Measurements from ENCODE around the gene CNOT4. TPM values are rescaled to one million over a fixed set of nuclear protein-coding genes. Genes with fewer than 3 reads are reported as not detected.

Gene CNOT4
- total and polyA plus RNA-seq, 3 donors from 2014 or later: 38.2 to 56.7 (median 53.2) TPM

DNA sequence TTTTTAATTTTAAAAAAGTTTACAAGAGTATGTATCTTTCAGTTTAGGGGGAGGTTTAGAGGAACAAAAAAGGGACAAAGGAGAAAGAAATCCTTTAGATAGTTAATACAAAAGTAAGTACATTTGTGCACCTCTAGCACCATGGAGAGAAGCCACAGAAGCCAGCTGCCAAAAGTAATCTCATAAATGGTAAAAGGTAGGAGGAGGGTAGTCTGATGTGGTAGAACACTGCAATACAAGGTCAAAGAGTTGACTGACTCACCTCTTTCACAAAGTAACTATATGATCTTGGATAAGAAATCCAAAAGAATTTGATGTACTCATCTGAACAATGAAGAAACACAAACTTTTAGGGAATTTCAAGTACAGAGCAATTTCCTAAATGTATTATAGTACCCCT, 68.1 kb downstream of the CNOT4 start:
- Histone ChIP-seq H3K4me3 (no peak overlapping the region), H3K36me3 (ENCODE audit: low read depth, missing control alignments) (no peaks in the 10 kb centered on the region), H3K9me3 (no peaks in the 10 kb centered on the region), H3K27ac (no peak overlapping the region), H3K4me1 (no peaks in the 10 kb centered on the region), H3K27me3 (no peaks in the 10 kb centered on the region)
- no peak for TF ChIP-seq POLR2A (IDR thresholded peaks at IDR 0.05)
- TF ChIP-seq, protein P1, sequence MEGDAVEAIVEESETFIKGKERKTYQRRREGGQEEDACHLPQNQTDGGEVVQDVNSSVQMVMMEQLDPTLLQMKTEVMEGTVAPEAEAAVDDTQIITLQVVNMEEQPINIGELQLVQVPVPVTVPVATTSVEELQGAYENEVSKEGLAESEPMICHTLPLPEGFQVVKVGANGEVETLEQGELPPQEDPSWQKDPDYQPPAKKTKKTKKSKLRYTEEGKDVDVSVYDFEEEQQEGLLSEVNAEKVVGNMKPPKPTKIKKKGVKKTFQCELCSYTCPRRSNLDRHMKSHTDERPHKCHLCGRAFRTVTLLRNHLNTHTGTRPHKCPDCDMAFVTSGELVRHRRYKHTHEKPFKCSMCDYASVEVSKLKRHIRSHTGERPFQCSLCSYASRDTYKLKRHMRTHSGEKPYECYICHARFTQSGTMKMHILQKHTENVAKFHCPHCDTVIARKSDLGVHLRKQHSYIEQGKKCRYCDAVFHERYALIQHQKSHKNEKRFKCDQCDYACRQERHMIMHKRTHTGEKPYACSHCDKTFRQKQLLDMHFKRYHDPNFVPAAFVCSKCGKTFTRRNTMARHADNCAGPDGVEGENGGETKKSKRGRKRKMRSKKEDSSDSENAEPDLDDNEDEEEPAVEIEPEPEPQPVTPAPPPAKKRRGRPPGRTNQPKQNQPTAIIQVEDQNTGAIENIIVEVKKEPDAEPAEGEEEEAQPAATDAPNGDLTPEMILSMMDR (IDR thresholded peaks at IDR 0.05): no peak
- DNase-seq: no peak
- intact Hi-C loops (cut with DNase I; ENCODE audit: low total_unique reads): no loop called here

DNA sequence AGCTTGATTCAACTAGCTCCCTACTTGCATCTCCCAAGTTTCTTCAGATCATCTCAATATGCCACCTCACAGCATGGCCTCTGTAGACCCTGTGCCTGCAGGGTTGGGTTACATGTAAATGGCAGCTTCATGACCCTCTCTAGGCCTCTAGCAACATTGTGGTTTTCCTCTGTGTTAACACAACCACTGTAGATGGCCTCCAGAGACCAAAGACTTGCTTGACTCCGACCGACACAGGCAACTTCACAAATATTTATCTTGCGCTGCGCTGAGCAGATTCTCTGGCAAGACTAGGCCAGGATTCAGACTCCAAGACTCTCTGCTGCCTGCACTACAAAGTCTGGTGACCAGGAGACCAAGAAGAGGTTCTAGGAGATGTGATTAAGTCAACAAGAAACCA, 75.9 kb downstream of the CNOT4 start:
- intact Hi-C loops (cut with DNase I; ENCODE audit: low total_unique reads): no loop called here
- TF ChIP-seq POLR2A (IDR thresholded peaks at IDR 0.05): no peak
- TF ChIP-seq, protein P1 (IDR thresholded peaks at IDR 0.05): no peak
- no peaks in the 10 kb centered on the region for H3K36me3 ChIP-seq (ENCODE audit: low read depth, missing control alignments)
- no peaks in the 10 kb centered on the region for H3K4me1 ChIP-seq
- H3K4me3 ChIP-seq: no peak overlapping the region
- no peak overlapping the region for H3K27ac ChIP-seq
- H3K27me3 ChIP-seq: no peaks in the 10 kb centered on the region
- H3K9me3 ChIP-seq: no peaks in the 10 kb centered on the region
- no peak for DNase-seq
- 95 to 96% methylated on average over 4 of the region's 4 CpGs for WGBS, 2 donors

DNA sequence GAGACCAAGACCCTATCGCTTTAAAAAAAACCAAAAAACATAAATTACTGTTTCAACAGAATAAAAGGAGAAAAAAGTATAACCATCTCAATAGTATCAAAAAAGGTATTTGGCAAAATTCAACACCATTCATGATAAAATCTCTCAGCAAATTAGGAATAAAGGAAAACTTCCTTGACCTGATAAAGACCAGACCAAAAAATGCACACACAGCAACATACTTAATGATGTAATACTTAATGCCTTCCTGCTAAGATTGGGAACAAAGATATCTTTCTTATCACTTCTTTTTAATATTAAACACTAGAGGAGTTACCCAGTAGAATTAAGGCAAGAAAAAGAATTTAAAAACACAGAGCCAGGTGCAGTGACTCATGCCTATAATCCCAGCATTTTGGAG, 79.3 kb downstream of the CNOT4 start:
- intact Hi-C loops (cut with DNase I; ENCODE audit: low total_unique reads): no loop called here
- TF ChIP-seq POLR2A (IDR thresholded peaks at IDR 0.05): no peak
- TF ChIP-seq, protein P1 (IDR thresholded peaks at IDR 0.05): no peak
- H3K4me3 ChIP-seq: no peak overlapping the region
- no peak for DNase-seq
- WGBS, 2 donors: 85 to 95% methylated on average over 1 of the region's 1 CpG
- H3K27me3 ChIP-seq: no peaks in the 10 kb centered on the region
- H3K36me3 ChIP-seq (ENCODE audit: low read depth, missing control alignments): no peaks in the 10 kb centered on the region
- no peaks in the 10 kb centered on the region for H3K9me3 ChIP-seq
- peaks cover 6% of the 10 kb centered on the region for H3K4me1 ChIP-seq
- H3K27ac ChIP-seq: no peak overlapping the region

DNA sequence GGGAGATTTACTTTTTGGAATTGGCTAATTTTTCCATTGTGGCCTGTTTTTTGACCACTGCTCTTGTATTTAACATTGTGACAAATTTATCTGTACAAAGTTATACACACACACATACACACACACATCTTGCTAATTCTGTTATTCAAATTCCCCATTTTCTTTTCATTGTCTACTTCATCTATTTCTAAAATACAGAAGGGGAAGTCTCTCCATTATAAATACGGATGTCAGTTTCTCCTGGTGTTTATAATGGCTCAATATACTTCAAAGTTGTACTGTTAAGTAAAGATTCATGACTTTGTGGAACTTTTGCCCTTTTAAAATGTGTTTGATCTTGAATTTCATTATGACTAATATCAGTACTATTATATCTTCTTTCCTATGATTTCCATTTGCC, 81.0 kb downstream of the CNOT4 start:
- no peak for TF ChIP-seq POLR2A (IDR thresholded peaks at IDR 0.05)
- TF ChIP-seq, protein P1 (IDR thresholded peaks at IDR 0.05): no peak
- H3K4me1 ChIP-seq: peaks cover 10% of the 10 kb centered on the region
- DNase-seq: no peak

DNA sequence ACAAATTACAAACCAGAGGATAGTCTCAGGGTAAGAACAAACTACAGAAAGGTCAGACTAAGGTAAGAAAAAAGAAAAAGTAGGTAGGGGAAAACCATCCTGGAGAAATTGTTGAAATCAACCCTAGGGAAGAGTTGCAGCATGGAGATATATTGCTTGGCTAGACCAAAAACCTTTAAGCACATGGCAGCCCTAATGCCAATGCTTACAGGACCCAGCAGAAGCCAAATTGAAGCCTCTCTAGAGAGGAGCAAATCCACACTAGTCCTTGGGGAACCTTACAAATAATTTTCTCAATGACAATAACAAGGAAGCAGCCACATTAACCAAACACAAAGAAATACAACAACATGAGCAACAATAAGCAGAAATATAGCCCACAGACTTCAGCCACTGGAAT, 81.9 kb downstream of the CNOT4 start:
- TF ChIP-seq, protein P1 (IDR thresholded peaks at IDR 0.05): no peak
- TF ChIP-seq POLR2A (IDR thresholded peaks at IDR 0.05): no peak
- intact Hi-C loops (cut with DNase I; ENCODE audit: low total_unique reads): no loop called here
- no peak for DNase-seq

More for the DNA sequence above, 81.0 kb downstream of the CNOT4 start:
- Histone ChIP-seq H3K4me3 (no peak overlapping the region), H3K27ac (no peak overlapping the region), H3K9me3 (no peaks in the 10 kb centered on the region), H3K27me3 (no peaks in the 10 kb centered on the region), H3K36me3 (ENCODE audit: low read depth, missing control alignments) (no peaks in the 10 kb centered on the region)
- intact Hi-C loops (cut with DNase I; ENCODE audit: low total_unique reads): no loop called here
- 58 to 78% methylated on average over 1 of the region's 1 CpG for WGBS, 2 donors

More for the DNA sequence above, 81.9 kb downstream of the CNOT4 start:
- Histone ChIP-seq H3K36me3 (ENCODE audit: low read depth, missing control alignments) (no peaks in the 10 kb centered on the region), H3K9me3 (no peaks in the 10 kb centered on the region), H3K4me3 (no peak overlapping the region), H3K27me3 (no peaks in the 10 kb centered on the region), H3K27ac (no peak overlapping the region), H3K4me1 (peaks cover 10% of the 10 kb centered on the region)
